ENCODE data around the gene TBC1D25. TPM values are rescaled to one million over a fixed set of nuclear protein-coding genes. Genes with fewer than 3 reads are reported as not detected.

Gene TBC1D25
- total RNA-seq, 1 donor from 2014 or later = 4.5 TPM

GRCh38 chrX:48598614-48599013 is 59.1 kb downstream of the TBC1D25 start:
- no peak for DNase-seq (ENCODE audit: low read depth in 2 of 2)

GRCh38 chrX:48599341-48599740 is 59.8 kb downstream of the TBC1D25 start:
- DNase-seq (ENCODE audit: low read depth in 2 of 2) = no peak

GRCh38 chrX:48600226-48600625 is 60.7 kb downstream of the TBC1D25 start:
- no peak for DNase-seq (ENCODE audit: low read depth in 2 of 2)

- DNase-seq (ENCODE audit: low read depth in 2 of 2) = no peak
These were observed 62.4 kb downstream of the TBC1D25 start for GRCh38 chrX:48601741-48602394.

GRCh38 chrX:48604701-48605100 is 65.2 kb downstream of the TBC1D25 start:
- no peak for DNase-seq (ENCODE audit: low read depth in 2 of 2)

- DNase-seq (ENCODE audit: low read depth in 2 of 2) = no peak
These were observed 66.6 kb downstream of the TBC1D25 start for GRCh38 chrX:48606091-48606490.

GRCh38 chrX:48611703-48612102 is 72.2 kb downstream of the TBC1D25 start:
- DNase-seq (ENCODE audit: low read depth in 2 of 2) = no peak

Other genes starting within 250 kb of the TBC1D25 start
- gene SSX3, start 183.0 kb upstream of the TBC1D25 start, total RNA-seq = not detected in 2 replicates
- not detected in 2 replicates for gene SSX4, start 156.2 kb upstream of the TBC1D25 start, total RNA-seq
- gene SSX4B, start 127.8 kb upstream of the TBC1D25 start, total RNA-seq = not detected in 2 replicates
- gene SLC38A5, start 69.5 kb upstream of the TBC1D25 start, total RNA-seq = 6.4 and 25.2 TPM in 2 replicates
- 35.4 and 41.7 TPM in 2 replicates for gene FTSJ1, start 63.5 kb upstream of the TBC1D25 start, total RNA-seq
- gene PORCN, start 30.7 kb upstream of the TBC1D25 start, total RNA-seq = 4.6 and 7.3 TPM in 2 replicates
- 85.3 and 141 TPM in 2 replicates for gene EBP, start 17.9 kb upstream of the TBC1D25 start, total RNA-seq
- 379 and 393 TPM in 2 replicates for gene RBM3, start 34.8 kb downstream of the TBC1D25 start, total RNA-seq
- gene WDR13, start 57.8 kb downstream of the TBC1D25 start, total RNA-seq = 116 and 123 TPM in 2 replicates
- gene WAS, start 144.1 kb downstream of the TBC1D25 start, total RNA-seq = 0.25 TPM in 1 of 2 replicates, not detected in the other
- gene SUV39H1, start 157.0 kb downstream of the TBC1D25 start, total RNA-seq = 3.9 and 4.9 TPM in 2 replicates
- gene GLOD5, start 222.0 kb downstream of the TBC1D25 start, total RNA-seq = not detected in 2 replicates
- gene GATA1, start 246.9 kb downstream of the TBC1D25 start, total RNA-seq = not detected in 2 replicates

All from dermis microvascular lymphatic vessel endothelial cell (primary cell).